GM21360 (cell line): ENCODE data around the gene ZNF814.
"Not testable (repeated sequence)": the region's sequence is repeated elsewhere in the genome, so short reads cannot be mapped to it uniquely, and the experiment has no call there.

ENCODE experiments used
- ATAC-seq: cut with Tn5 transposase; IDR thresholded peaks from one replicate; pipeline ENCODE4 v1.9.1; 2021; ENCODE audit warnings: mild to moderate bottlenecking, moderate library complexity; ENCODE audit not compliant: unreplicated experiment

ZNF814 gene

DNA sequence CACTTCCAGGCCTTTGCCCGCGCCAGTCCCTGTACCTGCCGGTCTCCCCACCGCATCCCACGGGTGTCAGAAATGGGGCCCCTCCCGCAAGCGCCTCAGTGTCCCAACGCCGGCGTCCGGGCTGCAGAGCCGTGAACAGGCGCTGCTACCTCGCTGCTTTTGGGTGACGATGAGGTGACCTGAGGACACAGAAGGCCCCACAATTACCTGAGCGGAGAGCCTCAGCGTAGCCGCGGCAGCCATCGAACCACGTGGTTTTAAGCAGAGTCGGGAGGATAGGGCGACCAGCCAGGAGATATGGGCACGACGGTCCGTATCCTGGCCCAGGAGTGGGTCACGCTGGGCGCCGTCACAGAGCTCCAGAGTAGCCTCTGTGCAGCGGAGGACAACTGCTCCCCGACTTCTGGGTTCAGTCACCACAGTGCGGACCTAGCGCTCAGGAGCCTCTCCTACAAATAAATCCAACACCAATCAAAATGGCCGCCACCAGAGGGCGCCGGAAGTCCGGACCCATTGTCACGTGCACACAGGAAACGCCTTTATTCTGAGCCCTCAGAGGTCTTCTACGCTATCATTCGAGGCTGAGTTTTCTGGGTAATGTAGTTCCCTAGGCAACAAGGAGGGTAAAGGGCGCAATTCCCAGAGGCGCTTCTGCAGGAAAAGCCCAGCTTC, at the start of gene ZNF814:
Gene ZNF814, minus strand, starts transcription at position 478 of the 672 bp plus-strand sequence. Its CDS starts 235 bp downstream, at position 243.
- peak; percentile 87 for ATAC-seq

DNA sequence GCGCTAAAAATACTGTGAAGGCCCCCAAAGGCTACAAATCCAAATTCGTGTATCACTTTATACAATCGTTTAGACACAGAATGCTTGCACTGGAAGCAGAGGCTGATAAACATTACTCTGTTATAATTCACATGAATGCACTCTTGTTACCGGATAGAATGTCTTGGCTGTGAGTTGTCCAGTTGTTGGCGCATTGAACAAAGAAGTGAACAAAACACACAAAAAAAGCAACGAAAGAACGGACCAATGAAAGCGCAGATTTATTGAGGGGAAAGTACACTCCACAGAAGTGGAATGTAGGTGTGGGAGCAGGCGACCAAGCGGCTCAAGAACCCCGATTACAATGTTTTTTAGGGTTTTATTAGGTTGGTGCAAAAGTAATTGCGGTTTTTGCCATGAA, 46.9 kb upstream of the ZNF814 start:
- ATAC-seq: no peak

DNA sequence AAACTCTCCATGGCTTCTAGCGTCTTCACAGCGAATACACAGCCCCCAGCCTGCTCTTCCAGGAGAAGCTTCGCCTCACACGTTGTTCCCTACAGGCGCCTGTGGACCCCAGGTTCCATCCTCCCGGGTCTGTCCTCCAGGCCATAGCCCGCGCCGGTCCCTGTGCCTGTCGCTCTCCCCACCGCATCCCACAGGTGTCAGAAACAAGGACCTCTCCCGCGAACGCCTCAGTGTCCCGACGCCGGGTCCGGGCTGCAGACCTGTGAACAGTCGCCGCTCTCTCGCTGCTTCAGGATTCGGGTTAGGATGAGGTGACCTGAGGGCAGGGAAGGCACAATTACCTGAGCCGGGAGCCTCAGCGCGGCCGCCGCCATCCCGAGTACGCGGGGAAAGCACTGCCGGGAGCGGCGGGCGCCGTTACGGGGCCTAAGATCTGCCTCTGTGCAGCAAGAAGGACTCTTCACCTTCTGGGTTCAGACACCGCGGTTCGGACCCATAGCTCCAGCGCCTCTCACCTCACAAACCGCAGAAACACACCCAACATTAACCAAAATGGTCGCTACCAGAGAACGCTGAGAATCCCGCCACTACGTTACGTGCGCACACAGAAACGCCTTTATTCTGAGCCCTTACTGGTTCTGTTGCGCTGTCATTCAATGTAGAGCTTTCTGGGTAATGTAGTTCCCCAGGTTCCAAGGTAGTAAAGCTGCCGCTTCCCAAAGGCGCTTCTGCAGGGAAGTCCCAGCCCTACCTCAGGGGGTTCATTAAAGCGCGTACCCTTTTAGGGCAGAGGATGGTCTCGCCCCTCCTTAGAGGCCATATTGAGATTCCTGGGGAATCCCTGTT, 46.2 kb upstream of the ZNF814 start, which contains the start of gene ZNF418:
Gene ZNF418, minus strand, starts transcription at position 583 of the 846 bp plus-strand sequence. CDS start 1,580 bp downstream, outside the sequence.
- ATAC-seq: peak; percentile 68

DNA sequence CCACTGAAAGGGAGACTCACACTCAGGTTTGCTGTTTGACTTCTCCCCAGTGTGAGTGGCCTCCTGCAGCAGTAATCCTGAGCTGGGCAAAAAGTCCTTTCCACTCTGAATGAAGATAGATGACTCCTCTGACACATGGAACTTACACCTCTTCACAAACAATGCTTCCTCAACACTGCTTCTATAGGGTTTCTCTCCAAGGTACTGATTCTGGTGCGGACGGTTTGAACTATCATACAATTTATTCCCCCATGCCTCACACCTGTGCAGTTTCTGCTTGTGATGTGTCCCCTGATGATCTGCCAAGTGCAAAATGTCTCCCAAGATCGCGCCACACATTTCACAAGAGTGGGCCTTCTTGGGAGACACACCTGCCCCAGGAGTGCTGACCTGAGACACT, 38.8 kb upstream of the ZNF814 start:
- no peak for ATAC-seq

DNA sequence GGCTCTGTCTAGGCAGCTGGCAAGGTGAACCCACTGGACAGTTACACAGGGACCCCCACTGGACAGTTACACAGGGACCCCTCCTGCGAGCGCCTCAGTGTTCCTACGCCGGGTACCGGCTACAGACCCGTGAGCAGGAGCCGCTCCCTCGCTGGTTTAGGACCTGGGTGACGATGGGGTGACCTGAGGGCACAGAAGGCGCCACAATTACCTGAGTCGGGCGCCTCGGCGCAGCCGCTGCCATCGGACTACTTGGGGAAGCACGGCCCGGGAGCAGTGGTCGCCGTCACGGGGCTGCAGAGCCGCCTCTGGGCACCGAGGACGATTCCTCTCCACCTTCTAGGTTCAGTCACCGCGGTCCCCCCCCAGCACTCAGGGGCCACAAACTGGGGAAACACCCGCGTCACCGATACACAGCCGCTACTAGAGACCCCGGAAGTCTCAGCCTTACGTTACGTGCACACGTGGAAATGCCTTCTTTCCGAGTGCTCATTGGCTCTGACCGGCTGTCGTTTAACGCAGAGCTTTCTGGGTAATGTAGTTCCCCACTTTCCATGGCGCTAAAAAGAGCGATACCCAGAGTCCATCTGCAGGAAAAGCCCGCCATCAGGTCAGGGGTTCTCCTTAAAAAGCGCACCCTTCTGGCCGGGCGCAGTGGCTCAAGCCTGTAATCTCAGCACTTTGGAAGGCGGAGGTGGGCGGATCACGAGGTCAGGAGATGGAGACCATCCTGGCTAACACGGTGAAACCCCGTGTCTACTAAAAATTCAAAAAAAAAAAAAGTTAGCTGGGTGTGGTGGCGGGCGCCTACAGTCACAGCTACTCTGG, 27.5 kb upstream of the ZNF814 start, which contains the start of gene ZNF417:
Gene ZNF417, minus strand, starts transcription at position 425 of the 828 bp plus-strand sequence. Its CDS starts 181 bp downstream, at position 244.
- peak; percentile 96 for ATAC-seq

DNA sequence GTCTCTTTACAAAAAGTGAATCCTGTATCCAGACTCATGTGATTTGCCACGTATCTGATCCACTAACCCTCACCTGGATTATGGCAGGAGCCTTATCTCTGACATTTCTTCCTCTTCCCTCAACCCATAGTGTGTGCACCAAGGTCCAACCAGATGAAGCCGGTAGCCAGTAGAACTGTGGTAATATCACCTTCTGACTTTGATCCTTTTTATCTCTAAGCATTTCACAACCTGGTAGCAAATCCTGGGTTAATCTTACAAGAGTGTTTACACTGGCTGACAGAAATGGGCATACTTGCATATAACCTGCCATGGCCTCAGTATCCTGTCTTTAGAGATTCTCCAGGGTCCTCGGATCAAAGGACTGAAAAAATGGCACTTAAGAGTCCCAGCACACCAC, 25.7 kb upstream of the ZNF814 start:
- no peak for ATAC-seq

DNA sequence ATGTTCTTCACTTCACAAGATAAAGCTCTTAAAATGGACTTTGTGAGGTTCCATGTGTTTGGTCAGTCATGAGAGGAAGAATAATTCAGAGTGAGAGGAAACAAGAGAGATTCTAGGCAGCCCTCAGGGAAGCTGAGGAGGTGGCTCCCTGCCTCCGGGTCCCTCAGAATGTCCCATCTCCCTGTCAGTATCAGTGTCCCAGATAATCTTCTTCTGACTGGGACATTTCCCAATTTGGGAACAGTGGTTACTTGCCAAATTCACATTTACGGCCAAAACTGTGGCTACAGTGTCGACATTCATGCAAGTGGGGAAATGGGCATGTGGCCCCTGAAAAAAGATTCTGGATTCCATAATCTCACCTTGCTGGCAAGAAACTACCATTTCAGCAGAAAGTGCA, 18.6 kb upstream of the ZNF814 start:
- no peak for ATAC-seq

DNA sequence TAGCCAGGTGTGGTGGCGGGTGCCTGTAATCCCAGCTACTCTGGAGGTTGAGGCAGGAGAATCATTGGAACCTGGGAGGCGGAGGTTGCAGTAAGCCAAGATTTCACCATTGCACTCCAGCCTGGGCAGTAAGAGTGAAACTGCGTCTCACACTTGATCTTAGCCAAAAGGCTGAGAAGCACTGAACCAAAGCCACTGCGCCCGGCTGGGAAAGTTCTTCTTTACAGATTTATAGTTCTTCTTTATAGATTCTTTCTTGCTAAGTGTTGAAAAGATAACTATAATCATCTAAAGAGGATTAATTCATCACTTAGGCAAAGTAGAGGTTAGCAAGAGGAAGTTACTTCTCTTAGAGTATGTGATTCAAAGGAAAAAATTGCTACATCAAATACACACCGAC, 16.4 kb upstream of the ZNF814 start:
- no peak for ATAC-seq

DNA sequence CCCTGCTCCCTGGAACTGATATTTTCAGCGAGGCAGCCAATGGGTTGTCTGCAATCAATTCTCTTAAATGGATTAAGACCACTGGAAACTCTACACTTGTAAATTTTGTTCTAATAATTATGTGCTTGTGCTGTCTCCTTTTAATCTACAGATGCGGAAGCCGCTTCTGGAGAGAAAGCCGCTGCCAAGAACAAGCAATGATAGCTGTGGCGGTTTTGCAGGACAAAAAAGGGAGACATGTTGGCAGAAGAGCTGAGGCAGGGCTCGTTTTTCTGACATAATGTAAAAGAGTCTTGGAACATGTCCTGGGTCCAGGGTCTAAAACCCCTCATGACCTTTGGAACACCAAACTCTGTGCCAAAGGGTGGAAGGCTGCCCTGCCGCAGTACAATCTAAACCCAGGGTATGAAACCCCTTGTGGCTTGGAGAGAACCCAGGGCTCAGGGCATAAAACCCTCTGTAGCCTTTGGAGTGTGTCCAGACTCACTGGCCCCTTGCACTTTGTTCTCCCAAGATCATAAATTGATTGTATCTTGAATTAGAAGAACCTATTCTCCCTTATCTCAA, 14.9 kb upstream of the ZNF814 start:
- ATAC-seq: no peak

DNA sequence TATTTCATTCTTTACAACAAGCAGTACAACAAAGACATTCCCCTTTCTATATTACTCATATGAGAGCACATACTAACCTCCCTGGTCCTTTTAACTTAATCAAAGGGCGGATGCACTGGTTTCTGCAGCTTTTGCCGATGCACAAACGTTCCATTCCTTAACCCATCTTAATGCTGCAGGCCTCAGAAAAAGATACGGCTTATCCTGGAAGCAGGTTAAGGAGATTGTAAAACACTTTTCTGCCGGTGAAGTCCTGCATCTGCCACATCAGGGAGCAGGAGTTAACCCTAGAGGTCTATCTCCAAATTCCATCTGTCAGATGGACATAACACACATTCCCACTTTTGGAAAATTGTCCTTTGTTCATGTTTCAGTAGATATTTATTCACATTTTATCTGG, 11.5 kb upstream of the ZNF814 start:
- ATAC-seq: no peak

DNA sequence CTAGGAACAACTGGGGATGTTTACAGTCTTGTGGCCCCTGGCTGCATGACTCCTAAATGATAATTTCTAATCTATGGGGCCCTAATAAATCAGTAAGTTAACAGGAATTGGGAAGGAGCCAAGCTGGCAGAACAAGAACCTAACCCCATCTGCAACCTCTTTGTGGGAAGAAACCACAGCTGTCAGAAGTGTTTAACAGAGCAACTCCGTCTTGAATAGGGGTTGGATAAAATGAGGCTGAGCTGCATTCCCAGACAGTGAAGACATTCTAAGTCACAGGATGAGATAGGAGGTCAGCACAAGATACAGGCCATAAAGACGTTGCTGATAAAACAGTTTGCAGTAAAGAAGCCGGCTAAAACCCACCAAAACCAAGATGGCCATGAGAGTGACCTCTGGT, 1.9 kb upstream of the ZNF814 start:
- ATAC-seq: not testable (repeated sequence)

DNA sequence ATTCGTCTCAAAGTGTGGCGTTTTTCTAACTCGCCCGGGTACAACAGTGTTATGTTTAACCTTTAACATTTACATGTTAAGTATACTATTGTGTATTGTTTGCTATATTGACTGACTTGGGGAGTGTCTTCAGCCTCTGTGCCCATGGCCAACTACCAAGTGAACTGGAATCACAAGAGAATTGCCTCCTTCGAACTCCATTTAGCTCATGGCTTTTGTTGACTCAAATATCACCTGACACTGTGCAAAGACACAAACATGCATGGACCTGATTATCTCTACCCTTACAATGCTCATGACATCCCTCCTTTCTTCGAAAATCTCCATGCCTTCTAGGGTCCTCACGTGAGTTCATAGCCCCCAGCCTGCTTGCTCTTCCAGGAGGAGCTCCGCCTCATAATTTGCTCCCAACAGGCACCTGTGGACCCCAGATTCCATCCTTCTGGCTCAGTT, 704 bp downstream of the ZNF814 start:
- no peak for ATAC-seq

DNA sequence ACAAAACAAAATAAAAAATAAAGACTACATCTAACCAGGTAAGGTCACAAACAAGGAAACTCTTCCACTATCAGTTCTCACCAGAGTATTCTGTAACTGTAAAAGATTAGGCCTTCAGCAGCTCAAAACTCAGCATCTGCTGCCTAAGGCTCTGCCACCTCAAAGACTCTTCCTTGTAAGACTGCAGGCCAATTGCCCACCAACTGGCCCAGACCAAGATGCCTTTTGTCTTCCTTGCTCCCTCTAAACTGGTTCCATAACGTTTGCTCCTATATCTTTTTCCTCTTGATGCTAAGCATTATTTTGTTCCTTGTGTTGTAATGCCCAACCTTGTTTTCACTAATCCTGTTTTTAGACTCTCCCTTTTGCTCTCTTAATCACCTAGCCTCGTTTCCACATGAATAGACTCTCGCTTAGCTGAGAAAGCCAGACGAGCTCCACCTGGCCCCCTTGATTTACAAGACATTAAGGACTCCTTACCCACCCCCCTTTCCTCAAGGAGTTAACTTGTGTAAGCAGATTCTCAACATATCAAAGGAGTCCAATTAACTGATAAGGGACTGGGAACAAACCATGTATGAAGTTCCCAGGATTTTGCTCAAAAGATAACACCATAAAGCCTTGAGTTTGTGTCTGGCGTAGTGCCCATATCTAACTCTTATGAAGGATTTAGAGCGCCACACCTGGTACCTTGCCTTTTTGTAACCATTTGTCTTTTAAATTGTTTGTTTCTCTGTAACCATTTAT, 1.5 kb downstream of the ZNF814 start:
- no peak for ATAC-seq

DNA sequence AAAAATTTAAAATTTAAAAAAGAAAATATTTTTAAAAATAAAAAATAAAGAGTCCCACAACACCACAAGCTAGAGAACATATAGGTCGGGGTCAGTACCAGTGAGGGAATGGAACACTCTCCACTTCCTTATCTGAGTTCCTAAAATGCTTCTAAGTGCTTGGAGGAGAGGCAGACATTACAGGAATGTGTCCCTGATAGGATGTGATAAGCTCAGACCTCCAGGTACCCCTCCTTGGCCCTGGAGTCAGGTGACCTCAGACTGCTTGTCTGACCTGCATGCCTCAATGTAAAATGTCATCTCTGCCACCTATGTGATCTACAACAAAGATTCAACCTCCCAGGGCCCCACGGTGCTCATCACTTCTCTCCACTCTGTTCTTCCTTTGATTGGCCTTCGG, 2.8 kb downstream of the ZNF814 start:
- ATAC-seq: no peak

DNA sequence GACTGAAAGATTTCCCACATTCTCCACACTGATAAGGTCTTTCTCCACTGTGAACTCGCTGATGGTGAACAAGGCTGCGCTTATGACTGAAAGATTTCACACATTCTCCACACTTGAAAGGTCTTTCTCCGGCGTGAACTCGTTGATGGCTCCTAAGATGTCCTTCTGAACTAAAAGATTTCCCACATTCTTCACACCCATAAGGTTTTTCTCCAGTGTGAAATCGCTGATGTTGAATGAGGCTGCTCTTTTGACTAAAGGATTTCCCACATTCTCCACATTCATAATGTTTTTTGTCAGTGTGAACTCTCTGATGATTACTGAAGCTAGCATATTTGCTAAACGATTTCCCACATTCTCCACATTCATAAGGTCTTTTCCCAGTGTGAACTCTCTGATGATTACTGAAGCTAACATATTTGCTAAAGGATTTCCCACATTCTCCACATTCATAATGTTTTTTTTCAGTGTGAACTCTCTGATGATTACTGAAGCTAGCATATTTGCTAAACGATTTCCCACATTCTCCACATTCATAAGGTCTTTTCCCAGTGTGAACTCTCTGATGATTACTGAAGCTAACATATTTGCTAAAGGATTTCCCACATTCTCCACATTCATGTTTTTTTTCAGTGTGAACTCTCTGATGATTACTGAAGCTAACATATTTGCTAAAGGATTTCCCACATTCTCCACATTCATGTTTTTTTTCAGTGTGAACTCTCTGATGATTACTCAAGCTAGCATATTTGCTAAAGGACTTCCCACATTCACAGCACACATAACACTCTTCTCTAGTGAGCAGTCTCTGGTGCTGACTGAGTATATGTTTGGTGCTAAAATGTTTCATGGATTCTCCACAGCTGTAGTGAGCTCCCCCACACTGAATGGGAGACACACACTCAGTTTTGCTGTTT, 14.7 kb downstream of the ZNF814 start:
- not testable (repeated sequence) for ATAC-seq

DNA sequence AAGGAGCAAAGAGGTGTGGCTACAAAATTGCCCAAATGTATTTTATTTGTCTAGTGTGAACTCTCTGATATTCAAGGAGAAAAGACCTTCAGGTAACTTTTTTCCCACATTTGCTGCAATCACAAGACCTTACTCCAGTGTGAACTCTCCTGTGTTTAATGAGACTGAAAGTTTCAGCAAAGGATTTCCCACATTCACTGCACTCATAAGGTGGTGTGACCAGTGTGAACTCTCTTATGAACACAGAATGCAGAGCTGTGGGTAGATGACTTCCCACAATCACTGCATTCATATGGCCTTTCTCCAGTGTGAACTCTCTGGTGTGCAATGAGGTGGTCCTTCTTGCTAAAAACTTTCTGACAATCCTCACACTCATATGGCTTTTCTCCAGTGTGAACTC, 16.4 kb downstream of the ZNF814 start:
- no peak for ATAC-seq

DNA sequence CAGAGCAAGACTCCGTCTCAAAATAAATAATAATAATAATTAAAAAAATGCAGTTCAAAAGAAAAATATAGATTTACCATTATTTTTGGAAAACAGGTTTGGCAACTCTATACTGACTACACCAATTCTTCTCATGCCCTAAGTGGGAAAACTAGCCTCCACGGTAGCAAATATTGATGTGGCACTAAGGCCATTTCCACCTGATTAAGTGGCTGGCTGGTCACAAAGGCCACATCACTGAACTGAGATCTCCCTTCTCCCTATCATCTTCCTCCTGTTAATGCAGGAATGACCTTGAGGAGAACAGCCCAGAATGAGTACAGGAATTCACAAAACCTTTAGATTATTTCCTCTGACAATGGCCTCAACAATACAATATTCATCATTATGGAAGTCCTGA, 18.6 kb downstream of the ZNF814 start:
- ATAC-seq: no peak

DNA sequence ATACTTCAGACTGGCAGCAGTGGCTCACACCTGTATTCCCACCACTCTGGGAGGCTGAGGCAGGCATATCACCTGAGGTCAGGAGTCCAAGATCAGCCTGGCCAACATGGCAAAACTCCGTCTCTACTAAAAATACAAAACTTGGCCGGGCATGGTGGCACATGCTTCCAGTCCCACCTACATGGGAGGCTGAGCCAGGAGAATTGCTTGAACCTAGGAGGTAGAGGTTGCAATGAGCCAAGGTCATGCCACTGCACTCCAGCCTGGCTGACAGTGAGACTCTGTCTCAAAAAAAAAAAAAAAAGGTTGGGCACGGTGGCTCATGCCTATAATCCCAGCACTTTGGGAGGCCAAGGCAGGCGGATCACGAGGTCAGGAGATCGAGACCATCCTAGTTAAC, 19.2 kb downstream of the ZNF814 start:
- ATAC-seq: not testable (repeated sequence)
